Uterus (tissue), 2 donors: ENCODE measurements around the gene MYO9B.

Experiments used
- CTCF ChIP-seq, 4 experiments: fragments of 200-600 bp in 2 of 4; fragments of 450-650 bp in 2 of 4; sonication (generic) in 2 of 4; IDR thresholded peaks; one replicate each; pipeline ENCODE4 v1.5.1; 2016 to 2019; ENCODE audit warnings: antibody characterized with exemption in 4 of 4, mild to moderate bottlenecking in 2 of 4, moderate library complexity in 1 of 4
- POLR2A ChIP-seq, 2 donors: fragments of 450-650 bp; IDR thresholded peaks; one replicate each; pipeline ENCODE4 v1.6.1; 2016; ENCODE audit warnings: antibody characterized with exemption in 2 of 2, mild to moderate bottlenecking in 1 of 2, moderate library complexity in 1 of 2

- TF ChIP-seq CTCF (IDR thresholded peaks at IDR 0.05): no peak
- TF ChIP-seq POLR2A (IDR thresholded peaks at IDR 0.05): no peak
Observed at GRCh38 chr19:17165715-17166114, 90.1 kb downstream of the MYO9B start.
